ENCODE data around the gene KIAA1755. TPM values are rescaled to one million over a fixed set of nuclear protein-coding genes. Genes with fewer than 3 reads are reported as not detected.
"Not testable (repeated sequence)": the region's sequence is repeated elsewhere in the genome, so short reads cannot be mapped to it uniquely, and the experiment has no call there.

KIAA1755 gene
- total RNA-seq, 3 donors from 2014 or later (not counting 1 experiment from before 2014, with no cell fraction given), result not detected

DNA sequence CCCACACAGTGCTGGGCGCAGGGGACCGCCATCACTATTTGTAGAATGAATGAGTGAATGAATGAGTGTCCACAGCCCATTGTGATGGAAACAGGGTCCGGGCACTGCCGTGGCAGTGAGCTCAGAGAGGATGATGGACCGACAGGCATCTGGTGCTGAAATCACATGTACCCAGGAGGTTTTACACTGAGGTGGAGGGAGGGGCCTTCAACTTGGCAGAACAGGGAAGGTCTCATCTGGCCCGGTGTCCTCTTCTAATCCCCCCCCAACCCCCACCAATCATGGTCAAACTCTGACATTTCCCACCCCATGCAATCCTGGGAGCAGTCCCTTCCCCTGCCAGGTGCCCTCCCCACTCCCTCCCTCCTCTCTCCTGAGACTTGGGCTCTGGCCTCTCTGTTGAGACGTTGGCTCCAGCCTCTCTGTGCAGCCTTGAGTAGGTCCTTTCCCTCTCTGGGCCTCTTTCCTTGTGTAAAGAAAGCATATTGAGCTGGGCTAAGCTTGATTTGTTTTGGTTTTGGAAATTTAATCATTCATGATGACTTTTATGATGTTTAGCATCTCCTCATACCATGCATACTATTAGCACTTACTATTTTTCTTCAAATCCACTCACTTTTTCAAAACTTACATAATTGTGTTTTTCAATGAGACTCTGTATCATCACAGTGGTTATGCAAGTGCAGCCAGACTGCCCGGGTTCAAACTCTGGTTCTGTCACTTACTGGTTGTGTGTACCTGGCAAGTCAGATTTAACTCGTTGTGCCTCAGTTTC, 10.8 kb downstream of the KIAA1755 start:
- intact Hi-C loops (cut with micrococcal nuclease), result no loop called here
- H3K4me1 ChIP-seq (ENCODE audit: control insufficient read depth, insufficient read depth, low read length), result no peaks in the 10 kb centered on the region
- Mint-ChIP-seq H3K9me3 (no peaks in the 10 kb centered on the region), H3K27me3 (ENCODE audit: low read depth in 2 of 2) (peaks cover 4 to 8% of the 10 kb centered on the region in 2 donors), H3K36me3 (no peaks in the 10 kb centered on the region), H3K4me3 (no peak overlapping the region), H3K4me1 (no peaks in the 10 kb centered on the region), H3K27ac (no peak overlapping the region)
- TF ChIP-seq, protein P1, sequence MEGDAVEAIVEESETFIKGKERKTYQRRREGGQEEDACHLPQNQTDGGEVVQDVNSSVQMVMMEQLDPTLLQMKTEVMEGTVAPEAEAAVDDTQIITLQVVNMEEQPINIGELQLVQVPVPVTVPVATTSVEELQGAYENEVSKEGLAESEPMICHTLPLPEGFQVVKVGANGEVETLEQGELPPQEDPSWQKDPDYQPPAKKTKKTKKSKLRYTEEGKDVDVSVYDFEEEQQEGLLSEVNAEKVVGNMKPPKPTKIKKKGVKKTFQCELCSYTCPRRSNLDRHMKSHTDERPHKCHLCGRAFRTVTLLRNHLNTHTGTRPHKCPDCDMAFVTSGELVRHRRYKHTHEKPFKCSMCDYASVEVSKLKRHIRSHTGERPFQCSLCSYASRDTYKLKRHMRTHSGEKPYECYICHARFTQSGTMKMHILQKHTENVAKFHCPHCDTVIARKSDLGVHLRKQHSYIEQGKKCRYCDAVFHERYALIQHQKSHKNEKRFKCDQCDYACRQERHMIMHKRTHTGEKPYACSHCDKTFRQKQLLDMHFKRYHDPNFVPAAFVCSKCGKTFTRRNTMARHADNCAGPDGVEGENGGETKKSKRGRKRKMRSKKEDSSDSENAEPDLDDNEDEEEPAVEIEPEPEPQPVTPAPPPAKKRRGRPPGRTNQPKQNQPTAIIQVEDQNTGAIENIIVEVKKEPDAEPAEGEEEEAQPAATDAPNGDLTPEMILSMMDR (IDR thresholded peaks at IDR 0.05), result no peak
- no peaks in the 10 kb centered on the region for H3K9me3 ChIP-seq (ENCODE audit: control insufficient read depth, insufficient read depth, low read length)
- 84% methylated on average over 9 of the region's 9 CpGs for WGBS (ENCODE audit: insufficient coverage)
- no peak overlapping the region for H3K27ac ChIP-seq (ENCODE audit: low read length)
- no peaks in the 10 kb centered on the region for H3K27me3 ChIP-seq (ENCODE audit: control insufficient read depth, insufficient read depth, low read length)
- DNase-seq (no peak), ATAC-seq (no peak)
- no peaks in the 10 kb centered on the region for H3K36me3 ChIP-seq (ENCODE audit: control insufficient read depth, insufficient read depth, low read length)
- H3K4me3 ChIP-seq (ENCODE audit: low read length), result no peak overlapping the region

- WGBS (ENCODE audit: insufficient coverage), result 96% methylated on average over 6 of the region's 8 CpGs
- H3K27ac Mint-ChIP-seq, result no peak overlapping the region
- no peak for ATAC-seq
These were observed 12.4 kb downstream of the KIAA1755 start for GRCh38 chr20:38248133-38248532.

DNA sequence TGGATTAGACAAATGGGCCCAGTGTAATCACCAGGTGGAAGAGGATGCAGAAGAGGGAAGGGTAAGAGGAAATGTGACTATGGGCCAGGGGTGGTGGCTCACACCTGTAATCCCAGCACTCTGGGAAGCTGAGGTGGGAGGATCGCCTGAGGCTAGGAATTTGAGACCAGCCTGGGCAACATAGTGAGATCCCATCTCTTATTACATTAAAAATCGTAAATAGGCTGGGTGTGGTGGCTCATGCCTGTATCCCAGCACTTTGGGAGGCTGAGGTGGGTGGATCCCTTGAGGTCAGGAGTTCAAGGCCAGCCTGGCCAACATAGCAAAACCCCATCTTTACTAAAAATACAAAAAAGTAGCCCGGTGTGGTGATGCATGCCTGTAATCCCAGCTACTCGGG, 12.8 kb downstream of the KIAA1755 start:
- H3K27me3 ChIP-seq (ENCODE audit: control insufficient read depth, insufficient read depth, low read length); H3K4me3 Mint-ChIP-seq; DNase-seq; H3K4me1 ChIP-seq (ENCODE audit: control insufficient read depth, insufficient read depth, low read length); H3K27ac ChIP-seq (ENCODE audit: low read length); H3K4me3 ChIP-seq (ENCODE audit: low read length); H3K36me3 ChIP-seq (ENCODE audit: control insufficient read depth, insufficient read depth, low read length); H3K27ac Mint-ChIP-seq; H3K27me3 Mint-ChIP-seq (ENCODE audit: low read depth in 2 of 2); H3K36me3 Mint-ChIP-seq; ATAC-seq; H3K4me1 Mint-ChIP-seq; H3K9me3 Mint-ChIP-seq; H3K9me3 ChIP-seq (ENCODE audit: control insufficient read depth, insufficient read depth, low read length); intact Hi-C loops (cut with micrococcal nuclease): not testable (repeated sequence)
- 87% methylated on average over 3 of the region's 4 CpGs for WGBS (ENCODE audit: insufficient coverage)

More at GRCh38 chr20:38248133-38248532, 12.4 kb downstream of the KIAA1755 start:
- Mint-ChIP-seq H3K36me3 (no peaks in the 10 kb centered on the region), H3K4me3 (no peak overlapping the region), H3K4me1 (no peaks in the 10 kb centered on the region), H3K9me3 (no peaks in the 10 kb centered on the region), H3K27me3 (ENCODE audit: low read depth in 2 of 2) (peaks cover 4 to 8% of the 10 kb centered on the region in 2 donors)
- H3K4me3 ChIP-seq (ENCODE audit: low read length), result no peak overlapping the region
- H3K27ac ChIP-seq (ENCODE audit: low read length), result no peak overlapping the region
- H3K27me3 ChIP-seq (ENCODE audit: control insufficient read depth, insufficient read depth, low read length), result no peaks in the 10 kb centered on the region
- intact Hi-C loops (cut with micrococcal nuclease), result no loop called here
- H3K9me3 ChIP-seq (ENCODE audit: control insufficient read depth, insufficient read depth, low read length), result no peaks in the 10 kb centered on the region
- no peaks in the 10 kb centered on the region for H3K36me3 ChIP-seq (ENCODE audit: control insufficient read depth, insufficient read depth, low read length)
- no peaks in the 10 kb centered on the region for H3K4me1 ChIP-seq (ENCODE audit: control insufficient read depth, insufficient read depth, low read length)
- no peak for DNase-seq
- TF ChIP-seq, protein P1 (IDR thresholded peaks at IDR 0.05), result no peak

GRCh38 chr20:38247166-38247509, 13.4 kb downstream of the KIAA1755 start:
- Mint-ChIP-seq H3K36me3 (no peaks in the 10 kb centered on the region), H3K27ac (no peak overlapping the region), H3K4me3 (no peak overlapping the region), H3K9me3 (peaks cover under 1% of the 10 kb centered on the region in 2 donors), H3K4me1 (no peaks in the 10 kb centered on the region), H3K27me3 (ENCODE audit: low read depth in 2 of 2) (peaks cover 4 to 8% of the 10 kb centered on the region in 2 donors)
- no peak overlapping the region for H3K27ac ChIP-seq (ENCODE audit: low read length)
- H3K4me1 ChIP-seq (ENCODE audit: control insufficient read depth, insufficient read depth, low read length), result no peaks in the 10 kb centered on the region
- intact Hi-C loops (cut with micrococcal nuclease), result no loop called here
- TF ChIP-seq, protein P1 (IDR thresholded peaks at IDR 0.05), result no peak
- 90% methylated on average over 7 of the region's 7 CpGs for WGBS (ENCODE audit: insufficient coverage)
- no peaks in the 10 kb centered on the region for H3K27me3 ChIP-seq (ENCODE audit: control insufficient read depth, insufficient read depth, low read length)
- DNase-seq (no peak), ATAC-seq (no peak)
- no peak overlapping the region for H3K4me3 ChIP-seq (ENCODE audit: low read length)
- H3K9me3 ChIP-seq (ENCODE audit: control insufficient read depth, insufficient read depth, low read length), result peaks cover 4% of the 10 kb centered on the region
- no peaks in the 10 kb centered on the region for H3K36me3 ChIP-seq (ENCODE audit: control insufficient read depth, insufficient read depth, low read length)
